Ovary (tissue), 9 donors: ENCODE data around the gene ENPP7. TPM values are rescaled to one million over a fixed set of nuclear protein-coding genes. Genes with fewer than 3 reads are reported as not detected.

Source experiments
- DNase-seq, 5 donors: peaks; one replicate each; pipeline ENCODE4 v3.0.0-alpha.2; 2019 to 2020
- H3K27ac ChIP-seq, 2 donors: fragments of 200-600 bp; one replicate each; pipeline versions ENCODE4 v1.5.1 to v1.8.0; 2019 to 2022
- H3K27me3 ChIP-seq: fragments of 200-600 bp; one replicate; pipeline ENCODE4 v1.8.0; 2022
- H3K36me3 ChIP-seq: fragments of 200-600 bp; sonication (generic); one replicate; pipeline ENCODE4 v1.5.1; 2019
- H3K4me1 ChIP-seq: one replicate; pipeline ENCODE4 v1.8.1; 2013; ENCODE audit warnings: mild to moderate bottlenecking, moderate library complexity; ENCODE audit not compliant: insufficient read depth
- H3K4me3 ChIP-seq: fragments of 200-600 bp; sonication (generic); one replicate; pipeline ENCODE4 v1.5.1; 2017
- H3K9me3 ChIP-seq, 2 donors: fragments of 200-600 bp in 1 of 2; sonication (generic) in 1 of 2; one replicate each; pipeline versions ENCODE4 v1.5.1 to v1.8.1; 2013 to 2019; ENCODE audit warnings: mild to moderate bottlenecking in 1 of 2, moderate library complexity in 1 of 2
- EP300 ChIP-seq: sonication (generic); formaldehyde crosslinking; IDR thresholded peaks from one replicate; pipeline ENCODE4 v1.6.1; 2017; ENCODE audit warnings: antibody characterized with exemption
- POLR2A ChIP-seq: fragments of 450-650 bp; IDR thresholded peaks from one replicate; pipeline ENCODE4 v1.6.1; 2017; ENCODE audit warnings: antibody characterized with exemption, mild to moderate bottlenecking, moderate library complexity
- WGBS, 3 donors: extraction: QIAGEN DNeasy Blood & Tissue Kit in 1 of 3; methylation state at CpG; one replicate each; pipeline versions ENCODE4 v1.1.5 to v1.1.7; 2013 to 2017; 5-methylcytosine and 5-hydroxymethylcytosine counted together
- intact Hi-C, 4 donors: fragments of 100-400 bp; cut with DNase I; formaldehyde crosslinking; loops; one replicate each; pipeline versions ENCODE4 v1.11.0 to v1.15.1; 2022 to 2023
- polyA plus RNA-seq, 2 donors: library from polyadenylated mRNA; stranded (reverse); fragments of 200-250 nt in 1 of 2; fragments of 350-450 nt in 1 of 2; fragmentation: Illumina TruSeq in 1 of 2; extraction: RNeasy Lipid Tissue Mini Kit (QIAGEN cat#74804) in 1 of 2; gene quantifications; one replicate each; pipeline ENCODE4 v1.2.3, GENCODE V29; 2013 to 2014
- total RNA-seq, 7 donors: library from RNA; depleted of rRNA in 2 of 7; stranded (reverse); fragments of >200 nt in 2 of 7; fragmentation: NEBNext Ultra II Directional in 3 of 7; extraction: Animal tissue kit (Norgen Biotek cat#: 25700) in 3 of 7; gene quantifications; one replicate each; pipeline versions ENCODE4 v1.1.0 to v1.2.4, GENCODE V29; 2016 to 2023
- TF ChIP-seq, protein P1 (sequence below), 3 donors: fragments of 450-650 bp in 2 of 3; fragments of 200-600 bp in 1 of 3; IDR thresholded peaks; one replicate each; pipeline versions ENCODE4 v1.5.1 to v1.8.0; 2016 to 2022; ENCODE audit warnings: antibody characterized with exemption in 3 of 3, mild to moderate bottlenecking in 1 of 3
- donor health status: DM: no; HTN: no; CAD: no; lungs with moderate emphysema.
- donor health status: DM: no; HTN: no; CAD: no.
- donor health status: Bipolar disorder and iron deficiency.
- donor health status: DM: yes; HTN: yes; CAD: no.
- donor health status: DM: no; HTN: no; CAD: no.
- donor health status: DM: yes; HTN: yes; CAD: no.

The ENPP7 gene
- total and polyA plus RNA-seq, 9 donors = not detected

DNA sequence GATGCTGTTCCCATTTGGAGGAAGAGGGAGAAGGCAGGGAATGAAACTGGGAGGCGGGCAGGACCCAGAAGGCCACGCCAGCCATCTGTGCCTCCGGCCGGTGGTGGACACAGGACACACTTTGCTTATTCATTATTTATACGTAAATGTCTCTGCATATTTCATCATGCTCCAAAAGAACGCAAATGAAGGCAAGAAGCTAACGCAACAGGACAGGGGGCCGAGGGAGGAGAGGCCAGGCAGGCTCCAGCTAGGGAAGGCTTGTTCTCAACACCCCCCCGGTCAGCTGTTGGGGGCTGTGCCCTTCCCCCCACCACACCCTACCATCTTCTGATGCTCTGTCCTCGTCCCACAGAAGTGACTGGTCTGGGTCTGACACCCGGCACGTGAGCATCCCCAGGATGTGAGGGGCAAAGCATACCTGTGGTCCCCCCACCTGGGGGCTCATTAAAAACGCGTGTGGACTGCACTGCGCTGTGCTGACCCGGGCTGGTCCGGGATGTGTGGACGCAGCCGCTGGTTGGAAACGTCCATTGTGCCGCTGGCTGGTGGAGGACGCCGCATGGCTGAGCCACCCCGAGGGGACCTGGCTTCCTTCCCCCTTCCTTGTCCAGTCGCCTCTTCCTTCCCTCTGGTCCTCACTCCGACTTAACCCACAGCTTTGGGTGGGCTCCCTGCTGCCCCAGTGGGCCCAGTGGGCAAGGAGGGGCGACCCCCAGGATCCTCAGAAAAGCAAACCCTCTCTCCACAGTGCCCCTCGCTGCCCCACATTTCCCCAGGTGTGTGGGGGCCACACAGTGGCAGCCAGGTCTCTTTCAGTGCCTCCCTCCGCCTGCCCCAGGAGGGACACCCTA, 46.4 kb upstream of the ENPP7 start:
- WGBS, 3 donors = 60 to 67% (median 60%) methylated on average over 28 to 29 of the region's 29 CpGs
- peak in 1 of 5 donors; percentile 21 for DNase-seq
- no peak for TF ChIP-seq POLR2A
- no peak for TF ChIP-seq EP300
- TF ChIP-seq, protein P1, sequence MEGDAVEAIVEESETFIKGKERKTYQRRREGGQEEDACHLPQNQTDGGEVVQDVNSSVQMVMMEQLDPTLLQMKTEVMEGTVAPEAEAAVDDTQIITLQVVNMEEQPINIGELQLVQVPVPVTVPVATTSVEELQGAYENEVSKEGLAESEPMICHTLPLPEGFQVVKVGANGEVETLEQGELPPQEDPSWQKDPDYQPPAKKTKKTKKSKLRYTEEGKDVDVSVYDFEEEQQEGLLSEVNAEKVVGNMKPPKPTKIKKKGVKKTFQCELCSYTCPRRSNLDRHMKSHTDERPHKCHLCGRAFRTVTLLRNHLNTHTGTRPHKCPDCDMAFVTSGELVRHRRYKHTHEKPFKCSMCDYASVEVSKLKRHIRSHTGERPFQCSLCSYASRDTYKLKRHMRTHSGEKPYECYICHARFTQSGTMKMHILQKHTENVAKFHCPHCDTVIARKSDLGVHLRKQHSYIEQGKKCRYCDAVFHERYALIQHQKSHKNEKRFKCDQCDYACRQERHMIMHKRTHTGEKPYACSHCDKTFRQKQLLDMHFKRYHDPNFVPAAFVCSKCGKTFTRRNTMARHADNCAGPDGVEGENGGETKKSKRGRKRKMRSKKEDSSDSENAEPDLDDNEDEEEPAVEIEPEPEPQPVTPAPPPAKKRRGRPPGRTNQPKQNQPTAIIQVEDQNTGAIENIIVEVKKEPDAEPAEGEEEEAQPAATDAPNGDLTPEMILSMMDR (IDR thresholded peaks at IDR 0.05) = no peak
- Histone ChIP-seq H3K27ac (no peak overlapping the region), H3K4me1 (no peaks in the 10 kb centered on the region), H3K9me3 (no peaks in the 10 kb centered on the region), H3K36me3 (no peaks in the 10 kb centered on the region), H3K27me3 (no peaks in the 10 kb centered on the region), H3K4me3 (no peak overlapping the region)
- intact Hi-C loops = no loop called here

DNA sequence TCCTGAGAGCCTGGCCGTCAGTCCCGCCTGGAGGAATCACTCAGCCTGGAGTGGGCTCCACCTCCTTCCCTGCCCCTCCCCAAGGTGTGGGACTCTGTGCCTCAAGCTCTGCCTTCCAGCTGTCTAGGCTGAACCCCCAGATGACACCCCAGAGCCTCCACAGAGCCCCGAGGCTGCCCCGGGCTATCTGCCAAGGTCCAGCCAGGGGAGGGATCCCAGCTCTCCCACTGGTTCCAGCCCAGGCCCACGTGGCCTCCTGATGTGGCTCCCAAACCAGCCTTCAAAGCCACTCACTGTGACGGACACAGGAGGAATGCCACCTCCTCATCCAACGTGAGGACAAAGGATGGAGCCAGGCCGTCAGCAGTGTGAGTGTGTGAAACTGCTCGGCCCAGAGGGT, 45.6 kb upstream of the ENPP7 start:
- TF ChIP-seq, protein P1 (IDR thresholded peaks at IDR 0.05) = no peak
- no peak for TF ChIP-seq POLR2A
- TF ChIP-seq EP300 = no peak
- H3K9me3 ChIP-seq = no peaks in the 10 kb centered on the region
- H3K27ac ChIP-seq = no peak overlapping the region
- H3K4me3 ChIP-seq = no peak overlapping the region
- DNase-seq = no peak
- H3K36me3 ChIP-seq = no peaks in the 10 kb centered on the region
- H3K27me3 ChIP-seq = no peaks in the 10 kb centered on the region
- 52 to 73% (median 54%) methylated on average over 9 of the region's 9 CpGs for WGBS, 3 donors
- H3K4me1 ChIP-seq = no peaks in the 10 kb centered on the region
- intact Hi-C loops = no loop called here

DNA sequence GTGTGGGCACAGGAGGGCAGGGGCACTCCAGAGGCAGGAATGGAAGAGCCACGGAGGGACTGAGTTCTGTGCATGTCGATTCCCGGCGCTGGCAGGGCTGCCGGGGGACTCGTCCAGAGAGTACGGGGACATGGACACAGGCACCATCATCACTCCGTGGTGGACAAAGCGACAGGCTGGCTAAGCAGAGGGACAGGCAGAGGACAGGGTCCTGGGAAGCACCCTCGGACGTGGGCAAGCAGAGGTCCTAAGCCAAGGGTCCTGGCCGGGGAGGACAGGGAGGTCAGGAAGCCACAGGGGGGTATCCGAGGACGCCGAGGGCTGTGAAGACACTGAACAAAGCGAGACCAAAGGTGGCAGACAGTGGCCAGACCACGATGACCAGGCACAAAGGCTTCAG, 44.3 kb upstream of the ENPP7 start:
- intact Hi-C loops = no loop called here
- WGBS, 3 donors = 87 to 90% (median 88%) methylated on average over 17 of the region's 17 CpGs
- no peak for TF ChIP-seq POLR2A
- no peak for TF ChIP-seq EP300
- TF ChIP-seq, protein P1 (IDR thresholded peaks at IDR 0.05) = no peak
- Histone ChIP-seq H3K4me1 (peaks cover 3% of the 10 kb centered on the region), H3K9me3 (no peaks in the 10 kb centered on the region), H3K36me3 (no peaks in the 10 kb centered on the region), H3K27me3 (no peaks in the 10 kb centered on the region), H3K4me3 (no peak overlapping the region), H3K27ac (no peak overlapping the region)
- DNase-seq = no peak

DNA sequence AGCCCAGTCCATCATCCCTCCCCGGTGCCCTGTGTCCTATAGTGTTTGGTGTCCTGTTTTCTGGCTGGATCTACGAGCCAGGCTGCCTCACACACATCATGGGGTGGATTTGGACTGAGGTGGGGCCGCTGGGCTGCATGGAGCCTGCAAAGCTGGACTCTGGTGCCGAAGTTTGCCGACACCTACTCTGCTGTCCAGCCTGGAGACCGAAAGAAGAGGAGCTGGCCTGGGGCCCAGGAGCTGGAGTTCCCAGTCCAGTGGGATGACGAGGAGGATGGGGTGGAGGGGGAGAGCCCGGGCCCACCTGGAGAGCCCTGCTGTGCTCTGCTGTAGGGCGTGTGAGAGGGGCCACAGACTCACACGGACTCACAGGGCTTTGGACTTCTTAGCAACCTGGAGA, 40.3 kb upstream of the ENPP7 start:
- intact Hi-C loops = no loop called here
- TF ChIP-seq, protein P1 (IDR thresholded peaks at IDR 0.05) = no peak
- no peak for TF ChIP-seq POLR2A
- no peak overlapping the region for H3K4me3 ChIP-seq
- H3K9me3 ChIP-seq = no peaks in the 10 kb centered on the region
- peaks cover 10% of the 10 kb centered on the region for H3K4me1 ChIP-seq
- DNase-seq = no peak
- no peaks in the 10 kb centered on the region for H3K36me3 ChIP-seq
- H3K27ac ChIP-seq = no peak overlapping the region
- H3K27me3 ChIP-seq = no peaks in the 10 kb centered on the region
- WGBS, 3 donors = 34 to 48% (median 46%) methylated on average over 10 of the region's 10 CpGs
